CD14-positive monocyte (primary cell): Measurements from ENCODE around the gene CLEC18A. TPM values are rescaled to one million over a fixed set of nuclear protein-coding genes. Genes with fewer than 3 reads are reported as not detected.
"Not testable (repeated sequence)": the region's sequence is repeated elsewhere in the genome, so short reads cannot be mapped to it uniquely, and the experiment has no call there.

Experiments
- DNase-seq, 3 donors: peaks; one replicate each; pipeline ENCODE4 v3.0.0-alpha.2; 2011 to 2022
- H2AFZ ChIP-seq: 2 replicates; pipeline ENCODE4 v1.6.0; 2012; ENCODE audit warnings: mild to moderate bottlenecking, low read depth, low read length, inconsistent platforms; ENCODE audit not compliant: insufficient read depth, poor library complexity, severe bottlenecking
- H3K27ac ChIP-seq, 2 donors: 1 replicate in 1 of 2; 2 replicates in 1 of 2; pipeline ENCODE4 v1.5.1; 2012 to 2013; ENCODE audit warnings: low read length in 2 of 2, control low read depth in 1 of 2, inconsistent platforms in 1 of 2, low read depth in 1 of 2, mild to moderate bottlenecking in 1 of 2
- H3K27me3 ChIP-seq, 2 donors: one replicate each; pipeline versions ENCODE4 v1.6.0 to v1.6.1; 2011 to 2013; ENCODE audit warnings: low read length in 2 of 2; ENCODE audit not compliant: control insufficient read depth in 2 of 2, insufficient read depth in 2 of 2
- H3K36me3 ChIP-seq, 2 donors: replicated peaks in 1 of 2; 1 replicate in 1 of 2; 2 replicates in 1 of 2; pipeline versions ENCODE4 v1.5.1 to v1.6.1; 2012 to 2013; ENCODE audit warnings: low read length in 2 of 2, control low read depth in 1 of 2, inconsistent platforms in 1 of 2, mild to moderate bottlenecking in 1 of 2; ENCODE audit not compliant: insufficient read depth in 2 of 2, control insufficient read depth in 1 of 2
- H3K4me1 ChIP-seq, 2 donors: 1 replicate in 1 of 2; 2 replicates in 1 of 2; pipeline versions ENCODE4 v1.5.1 to v1.6.1; 2012 to 2013; ENCODE audit warnings: low read length in 2 of 2, control low read depth in 1 of 2, inconsistent platforms in 1 of 2, mild to moderate bottlenecking in 1 of 2, moderate library complexity in 1 of 2; ENCODE audit not compliant: insufficient read depth in 2 of 2, control insufficient read depth in 1 of 2
- H3K4me2 ChIP-seq: replicated peaks from 2 replicates; pipeline ENCODE3; 2012; ENCODE audit warnings: low read length, moderate library complexity, mild to moderate bottlenecking; ENCODE audit not compliant: poor library complexity, severe bottlenecking; ENCODE audit errors: extremely low read depth
- H3K4me3 ChIP-seq, 3 experiments: fragments of 200-600 bp in 1 of 3; sonication (generic) in 1 of 3; replicated peaks in 1 of 3; 1 replicate in 2 of 3; 2 replicates in 1 of 3; pipeline ENCODE4 v1.5.1; 2011 to 2013; ENCODE audit warnings: low read length in 3 of 3, mild to moderate bottlenecking in 3 of 3, control low read depth in 2 of 3, low read depth in 2 of 3, inconsistent platforms in 1 of 3, moderate library complexity in 1 of 3
- H3K79me2 ChIP-seq: 2 replicates; pipeline ENCODE4 v1.6.0; 2012; ENCODE audit warnings: mild to moderate bottlenecking, control low read depth, inconsistent platforms, low read length, moderate library complexity; ENCODE audit not compliant: insufficient read depth
- H3K9ac ChIP-seq: 2 replicates; pipeline ENCODE4 v1.6.0; 2017; ENCODE audit warnings: low read length, mild to moderate bottlenecking; ENCODE audit not compliant: insufficient read depth, poor library complexity, severe bottlenecking
- H3K9me3 ChIP-seq, 2 donors: replicated peaks in 1 of 2; 1 replicate in 1 of 2; 2 replicates in 1 of 2; pipeline versions ENCODE4 v1.5.1 to v1.6.1; 2012 to 2013; ENCODE audit warnings: low read length in 2 of 2, control low read depth in 1 of 2; ENCODE audit not compliant: control insufficient read depth in 1 of 2, insufficient read depth in 1 of 2
- H4K20me1 ChIP-seq: 2 replicates; pipeline ENCODE4 v1.6.0; 2012; ENCODE audit warnings: mild to moderate bottlenecking, low read length, control low read depth, moderate library complexity; ENCODE audit not compliant: insufficient read depth
- H3K27ac Mint-ChIP-seq, 7 donors: one replicate each; pipeline ENCODE4 v1.8.0; 2020; ENCODE audit warnings: mild to moderate bottlenecking in 7 of 7, mixed read lengths in 7 of 7, moderate library complexity in 6 of 7, inconsistent platforms in 2 of 7
- H3K27me3 Mint-ChIP-seq, 3 donors: one replicate each; pipeline ENCODE4 v1.8.0; 2021 to 2022; ENCODE audit warnings: low read depth in 3 of 3, mild to moderate bottlenecking in 3 of 3, mixed read lengths in 3 of 3, moderate library complexity in 3 of 3, inconsistent platforms in 1 of 3
- H3K36me3 Mint-ChIP-seq, 2 donors: one replicate each; pipeline ENCODE4 v1.8.0; 2020; ENCODE audit warnings: mixed read lengths in 2 of 2, inconsistent platforms in 1 of 2, mild to moderate bottlenecking in 1 of 2
- H3K4me1 Mint-ChIP-seq: one replicate; pipeline ENCODE4 v1.8.0; 2020; ENCODE audit warnings: mild to moderate bottlenecking, mixed read lengths
- H3K4me3 Mint-ChIP-seq, 2 donors: one replicate each; pipeline ENCODE4 v1.8.0; 2020; ENCODE audit warnings: mild to moderate bottlenecking in 2 of 2, mixed read lengths in 2 of 2, moderate library complexity in 1 of 2
- H3K9me3 Mint-ChIP-seq, 7 donors: one replicate each; pipeline ENCODE4 v1.8.0; 2020 to 2022; ENCODE audit warnings: mixed read lengths in 7 of 7, mild to moderate bottlenecking in 6 of 7, moderate library complexity in 6 of 7, inconsistent platforms in 2 of 7
- CTCF ChIP-seq: fragments of 200-600 bp; IDR thresholded peaks from one replicate; pipeline ENCODE4 v1.8.0; 2022; ENCODE audit warnings: antibody characterized with exemption, mild to moderate bottlenecking
- WGBS: methylation state at CpG from one replicate; pipeline ENCODE4 v1.1.5; 2013; ENCODE audit warnings: missing lambda C conversion rate; ENCODE audit not compliant: insufficient coverage; 5-methylcytosine and 5-hydroxymethylcytosine counted together
- intact Hi-C, 2 donors: fragments of 100-400 bp; cut with micrococcal nuclease; formaldehyde crosslinking; loops; one replicate each; pipeline versions ENCODE4 v1.15.0 to v1.15.1; 2023
- polyA plus RNA-seq, 3 donors: library from polyadenylated mRNA; depleted of rRNA in 1 of 3; unstranded in 2 of 3; stranded (reverse) in 1 of 3; fragments of 300-500 nt in 2 of 3; fragments of >200 nt in 1 of 3; fragmentation: Illumina TruSeq in 2 of 3; gene quantifications; 1 replicate in 2 of 3; 2 replicates in 1 of 3; pipeline ENCODE4 v1.2.3, GENCODE V29; 2012 to 2021

Gene CLEC18A
- polyA plus RNA-seq, 3 donors: 2.7 TPM; not detected in 2

- H3K36me3 ChIP-seq: peaks cover 51 to 57% of the 10 kb centered on the region in 2 donors
- Mint-ChIP-seq H3K9me3 (no peaks in the 10 kb centered on the region), H3K36me3 (peaks cover 45 to 62% of the 10 kb centered on the region in 2 donors), H3K27me3 (peaks cover 0 to 2% (median 0%) of the 10 kb centered on the region in 3 donors), H3K4me3 (no peak overlapping the region), H3K27ac (peak overlapping the region in 1 of 7 donors; percentile 36), H3K4me1 (no peaks in the 10 kb centered on the region)
- no peak overlapping the region for H3K9ac ChIP-seq
- no peak overlapping the region for H3K4me2 ChIP-seq
- 94% methylated on average over 10 of the region's 11 CpGs for WGBS
- H2AFZ ChIP-seq: no peak overlapping the region
- no peak for TF ChIP-seq CTCF
- H3K9me3 ChIP-seq: no peaks in the 10 kb centered on the region
- no peaks in the 10 kb centered on the region for H3K79me2 ChIP-seq
- H3K4me3 ChIP-seq: no peak overlapping the region
- no peak overlapping the region for H3K27ac ChIP-seq
- DNase-seq: no peak
- H3K4me1 ChIP-seq: no peaks in the 10 kb centered on the region
- no peaks in the 10 kb centered on the region for H4K20me1 ChIP-seq
- no peaks in the 10 kb centered on the region for H3K27me3 ChIP-seq
- intact Hi-C loops: no loop called here
Measured at GRCh38 chr16:69942099-69942491, 9.0 kb upstream of the CLEC18A start.

- Histone ChIP-seq H3K4me1 (no peaks in the 10 kb centered on the region), H3K27ac (no peak overlapping the region), H3K9me3 (no peaks in the 10 kb centered on the region), H3K79me2 (no peaks in the 10 kb centered on the region), H3K4me3 (no peak overlapping the region), H4K20me1 (no peaks in the 10 kb centered on the region), H3K9ac (no peak overlapping the region), H3K4me2 (no peak overlapping the region), H2AFZ (no peak overlapping the region), H3K27me3 (no peaks in the 10 kb centered on the region), H3K36me3 (peaks cover 45 to 51% of the 10 kb centered on the region in 2 donors)
- no peaks in the 10 kb centered on the region for H3K9me3 Mint-ChIP-seq
- intact Hi-C loops: no loop called here
- H3K36me3 Mint-ChIP-seq: peaks cover 39 to 56% of the 10 kb centered on the region in 2 donors
- 86% methylated on average over 4 of the region's 8 CpGs for WGBS
- TF ChIP-seq CTCF: no peak
- H3K4me1 Mint-ChIP-seq: no peaks in the 10 kb centered on the region
- peaks cover 0 to under 1% (median 0%) of the 10 kb centered on the region in 3 donors for H3K27me3 Mint-ChIP-seq
- no peak overlapping the region for H3K27ac Mint-ChIP-seq
- no peak overlapping the region for H3K4me3 Mint-ChIP-seq
- no peak for DNase-seq
Measured at GRCh38 chr16:69942627-69943170, 8.4 kb upstream of the CLEC18A start.

- H3K27me3 ChIP-seq, H3K9ac ChIP-seq, H3K4me1 Mint-ChIP-seq, H3K27ac ChIP-seq, intact Hi-C loops, H3K27me3 Mint-ChIP-seq, H3K9me3 Mint-ChIP-seq, H3K4me3 Mint-ChIP-seq, H3K4me3 ChIP-seq, H2AFZ ChIP-seq, H3K79me2 ChIP-seq, H3K4me1 ChIP-seq, H3K4me2 ChIP-seq, H3K27ac Mint-ChIP-seq, H4K20me1 ChIP-seq, DNase-seq, H3K9me3 ChIP-seq: not testable (repeated sequence)
- peaks cover 34 to 49% of the 10 kb centered on the region in 2 donors for H3K36me3 Mint-ChIP-seq
- WGBS: 100% methylated on average over 5 of the region's 21 CpGs
- peaks cover 37 to 43% of the 10 kb centered on the region in 2 donors for H3K36me3 ChIP-seq
Measured at GRCh38 chr16:69943241-69944036, 7.7 kb upstream of the CLEC18A start.
